HG03469 (cell line): ENCODE measurements around the gene MIP.
"Not testable (repeated sequence)": the region's sequence is repeated elsewhere in the genome, so short reads cannot be mapped to it uniquely, and the experiment has no call there.

Source experiments
- ATAC-seq: cut with Tn5 transposase; IDR thresholded peaks from one replicate; pipeline ENCODE4 v1.9.1; 2021; ENCODE audit warnings: mild to moderate bottlenecking, moderate library complexity, moderate number of reproducible peaks; ENCODE audit not compliant: unreplicated experiment

The MIP gene

GRCh38 chr12:56468216-56469006 lies 14.0 kb upstream of the MIP start, which contains the start of gene SPRYD4:
Gene SPRYD4 (plus strand): TSS chr12:56468578. CDS start chr12:56468592, 14 bp downstream.
- ATAC-seq = peak; percentile 79

DNA sequence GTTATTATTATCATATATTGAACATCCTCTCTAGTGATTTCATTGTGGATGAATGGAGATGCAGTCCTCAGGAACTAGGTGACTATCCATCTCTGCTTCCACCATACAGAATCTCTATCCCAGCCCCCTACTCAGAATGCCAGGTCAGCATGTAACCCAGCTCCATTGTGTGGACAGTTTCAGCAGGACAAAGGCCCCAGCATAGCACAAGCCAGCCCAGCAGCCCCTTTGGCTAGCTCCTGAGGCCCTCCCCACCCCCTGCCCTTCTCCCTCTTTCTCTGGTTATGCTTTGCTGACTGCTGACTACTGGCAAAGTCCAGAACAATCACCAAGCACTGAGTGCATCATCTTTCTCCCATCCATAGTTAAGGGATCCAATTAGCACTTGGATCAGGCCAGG lies 8.1 kb upstream of the MIP start:
- no peak for ATAC-seq

DNA sequence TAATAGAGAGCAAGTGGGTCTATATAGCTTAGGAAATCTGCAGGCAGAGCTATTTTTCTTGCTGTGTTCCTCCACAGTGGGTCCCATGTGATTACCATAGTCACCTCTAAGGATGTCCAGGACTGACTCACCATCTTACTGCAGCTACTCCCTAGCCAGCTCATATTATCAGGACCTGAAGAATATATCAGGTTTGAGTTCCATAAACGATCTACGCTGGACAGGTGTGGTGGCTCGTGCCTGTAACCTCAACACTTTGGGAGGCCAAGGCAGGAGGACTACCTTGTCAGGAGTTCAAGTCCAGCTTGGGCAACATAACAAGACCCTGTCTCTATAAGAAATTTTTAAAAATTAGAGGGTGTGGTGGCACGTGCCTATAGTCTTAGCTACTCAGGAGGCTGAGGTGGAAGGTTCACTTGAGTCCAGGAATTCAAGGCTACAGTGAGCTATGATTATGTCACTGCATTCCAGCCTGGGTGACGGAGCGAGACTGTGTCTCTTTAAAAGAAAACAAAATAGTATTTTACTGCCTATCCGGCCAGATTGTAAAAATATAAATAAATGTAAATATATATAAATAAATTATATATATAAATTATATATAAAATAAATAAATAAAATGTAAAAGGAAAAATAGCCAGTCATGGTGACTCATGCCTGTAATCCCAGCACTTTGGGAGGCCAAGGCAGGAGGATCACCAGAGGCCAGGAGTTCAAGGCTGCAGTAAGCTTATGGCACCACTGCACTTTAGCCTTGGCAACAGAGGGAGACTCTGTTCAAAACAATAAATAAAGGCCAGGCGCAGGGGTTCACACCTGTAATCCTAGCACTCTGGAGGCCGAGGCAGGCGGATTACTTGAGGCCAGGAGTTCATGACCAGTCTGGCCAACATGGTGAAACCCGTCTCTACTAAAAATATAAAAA lies 7.0 kb upstream of the MIP start:
- ATAC-seq = no peak

GRCh38 chr12:56457817-56458216 lies 3.4 kb upstream of the MIP start:
- ATAC-seq = no peak

- ATAC-seq = no peak
Measured at GRCh38 chr12:56451147-56451546, 3.3 kb downstream of the MIP start.

DNA sequence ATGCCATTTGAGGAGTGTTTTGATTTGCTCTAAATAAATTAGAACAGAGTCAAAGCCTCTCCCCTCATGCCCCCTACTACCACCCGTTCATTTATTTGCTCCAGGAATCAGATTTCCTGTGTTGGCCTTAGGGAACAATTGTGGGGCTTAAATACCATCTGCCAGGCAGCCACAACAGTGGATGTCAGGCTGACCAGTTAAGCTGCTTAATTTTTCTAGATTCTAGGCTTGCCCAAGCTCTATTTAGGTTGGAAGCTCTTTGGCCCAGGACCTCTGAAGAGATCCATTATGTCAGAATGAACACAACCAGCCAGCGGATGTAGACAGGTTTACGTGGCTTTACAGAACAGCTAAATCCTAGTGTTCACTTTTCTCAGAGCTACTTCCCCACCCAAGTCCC lies 4.2 kb downstream of the MIP start:
- no peak for ATAC-seq

GRCh38 chr12:56449622-56449984 lies 4.9 kb downstream of the MIP start:
- no peak for ATAC-seq

GRCh38 chr12:56448860-56449621 lies 5.4 kb downstream of the MIP start, which contains the start of gene TIMELESS:
Gene TIMELESS (minus strand): TSS chr12:56449426. CDS start chr12:56434170, 15,256 bp downstream.
- ATAC-seq = peak; percentile 86

GRCh38 chr12:56443208-56443607 lies 11.2 kb downstream of the MIP start:
- not testable (repeated sequence) for ATAC-seq

- ATAC-seq = no peak
Measured at GRCh38 chr12:56437430-56438176, 16.9 kb downstream of the MIP start.

GRCh38 chr12:56434828-56435227 lies 19.6 kb downstream of the MIP start:
- no peak for ATAC-seq

- ATAC-seq = no peak
Measured at GRCh38 chr12:56431850-56432249, 22.6 kb downstream of the MIP start.

GRCh38 chr12:56431288-56431687 lies 23.2 kb downstream of the MIP start:
- no peak for ATAC-seq

GRCh38 chr12:56425940-56426438 lies 28.5 kb downstream of the MIP start:
- ATAC-seq = no peak

DNA sequence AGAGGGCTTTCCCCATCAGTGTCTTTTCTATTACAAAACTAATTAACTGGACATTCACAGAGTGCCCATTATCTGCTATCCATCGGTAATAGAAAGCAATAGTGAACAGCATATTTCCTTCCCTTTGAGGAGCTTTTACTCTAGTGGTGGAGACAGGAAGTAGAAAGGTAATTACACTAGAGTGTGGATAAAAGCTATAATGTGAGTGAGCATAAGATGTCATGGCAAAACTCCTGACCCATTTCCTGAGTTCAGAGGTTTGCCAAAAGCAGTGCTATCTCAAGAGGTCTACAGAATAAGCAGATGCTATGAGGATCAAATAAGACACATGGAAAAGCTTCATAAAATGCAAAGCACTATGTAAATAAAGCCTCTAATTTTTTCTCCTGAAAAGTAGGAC lies 29.3 kb downstream of the MIP start:
- no peak for ATAC-seq

GRCh38 chr12:56420411-56420810 lies 34.0 kb downstream of the MIP start:
- ATAC-seq = no peak

DNA sequence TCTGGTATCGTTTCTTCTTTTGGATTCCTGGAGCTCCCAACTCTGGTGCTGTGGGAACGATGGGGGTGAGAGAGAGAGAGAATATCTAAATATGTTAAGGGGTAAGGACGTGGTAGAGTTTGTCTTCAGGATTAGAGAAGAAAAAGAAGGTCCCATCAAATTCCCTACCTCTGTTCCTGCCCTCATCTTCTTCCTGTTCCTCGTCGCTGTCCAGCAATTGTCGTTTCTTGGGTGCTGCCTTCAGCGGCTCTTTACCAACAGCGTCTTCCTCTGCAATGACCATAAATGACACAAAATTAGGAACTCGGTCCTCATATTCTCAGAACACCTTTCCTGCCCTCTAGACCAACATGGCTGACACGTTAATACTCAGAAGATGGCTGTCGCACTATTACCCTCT lies 36.7 kb downstream of the MIP start:
- no peak for ATAC-seq

DNA sequence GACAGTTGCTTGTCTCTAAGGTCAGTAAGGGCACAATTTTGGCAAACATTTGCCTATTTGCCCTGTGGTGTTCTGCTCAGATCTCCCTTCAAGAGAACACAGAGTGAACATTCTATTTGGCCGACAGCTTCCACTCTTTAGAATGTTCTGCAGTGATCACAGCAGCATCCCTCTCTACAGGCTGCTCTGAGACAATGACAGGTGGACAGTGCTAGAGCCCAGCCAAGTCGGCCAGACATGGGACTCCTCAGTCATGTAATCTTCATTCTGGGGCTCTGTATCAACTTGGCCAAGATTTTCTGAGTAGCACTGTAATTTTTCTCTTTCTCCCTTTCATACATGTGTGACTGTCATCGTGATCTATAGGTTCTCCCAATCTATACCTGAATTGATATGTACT lies 40.1 kb downstream of the MIP start:
- no peak for ATAC-seq

GRCh38 chr12:56413392-56413791 lies 41.1 kb downstream of the MIP start:
- no peak for ATAC-seq
